Measurements from ENCODE around the gene PDE6C.

PDE6C gene

DNA sequence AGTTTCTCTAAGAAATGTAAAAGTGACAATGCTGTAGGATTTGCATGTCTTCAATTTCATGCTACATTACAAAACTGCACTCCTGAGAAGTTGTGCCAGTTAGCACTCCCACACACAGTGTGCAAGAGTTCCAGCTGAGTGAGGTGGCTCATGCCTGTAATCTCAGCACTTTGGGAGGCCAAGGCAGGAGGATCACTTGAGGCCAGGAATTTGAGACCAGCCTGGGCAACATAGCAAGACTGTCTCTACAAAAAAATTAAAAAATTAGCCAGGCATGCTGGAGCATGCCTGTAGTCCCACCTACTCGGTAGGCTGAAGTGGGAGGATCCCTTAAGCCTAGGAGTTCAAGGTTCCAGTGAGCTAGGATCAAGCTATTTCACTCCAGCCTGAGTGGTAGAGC lies 45.4 kb downstream of the PDE6C start:
- Histone ChIP-seq H3K27me3 (no peaks in the 10 kb centered on the region), H3K27ac (no peak overlapping the region), H3K4me1 (ENCODE audit: control insufficient read depth in 1 of 2, insufficient read depth in 1 of 2, low read depth in 1 of 2, low read length in 1 of 2) (no peaks in the 10 kb centered on the region), H3K9me3 (no peaks in the 10 kb centered on the region), H3K36me3 (no peaks in the 10 kb centered on the region), H3K4me3 (ENCODE audit: low read depth in 1 of 2, low read length in 1 of 2) (no peak overlapping the region)
- TF ChIP-seq, protein P1, sequence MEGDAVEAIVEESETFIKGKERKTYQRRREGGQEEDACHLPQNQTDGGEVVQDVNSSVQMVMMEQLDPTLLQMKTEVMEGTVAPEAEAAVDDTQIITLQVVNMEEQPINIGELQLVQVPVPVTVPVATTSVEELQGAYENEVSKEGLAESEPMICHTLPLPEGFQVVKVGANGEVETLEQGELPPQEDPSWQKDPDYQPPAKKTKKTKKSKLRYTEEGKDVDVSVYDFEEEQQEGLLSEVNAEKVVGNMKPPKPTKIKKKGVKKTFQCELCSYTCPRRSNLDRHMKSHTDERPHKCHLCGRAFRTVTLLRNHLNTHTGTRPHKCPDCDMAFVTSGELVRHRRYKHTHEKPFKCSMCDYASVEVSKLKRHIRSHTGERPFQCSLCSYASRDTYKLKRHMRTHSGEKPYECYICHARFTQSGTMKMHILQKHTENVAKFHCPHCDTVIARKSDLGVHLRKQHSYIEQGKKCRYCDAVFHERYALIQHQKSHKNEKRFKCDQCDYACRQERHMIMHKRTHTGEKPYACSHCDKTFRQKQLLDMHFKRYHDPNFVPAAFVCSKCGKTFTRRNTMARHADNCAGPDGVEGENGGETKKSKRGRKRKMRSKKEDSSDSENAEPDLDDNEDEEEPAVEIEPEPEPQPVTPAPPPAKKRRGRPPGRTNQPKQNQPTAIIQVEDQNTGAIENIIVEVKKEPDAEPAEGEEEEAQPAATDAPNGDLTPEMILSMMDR (IDR thresholded peaks at IDR 0.05): no peak

DNA sequence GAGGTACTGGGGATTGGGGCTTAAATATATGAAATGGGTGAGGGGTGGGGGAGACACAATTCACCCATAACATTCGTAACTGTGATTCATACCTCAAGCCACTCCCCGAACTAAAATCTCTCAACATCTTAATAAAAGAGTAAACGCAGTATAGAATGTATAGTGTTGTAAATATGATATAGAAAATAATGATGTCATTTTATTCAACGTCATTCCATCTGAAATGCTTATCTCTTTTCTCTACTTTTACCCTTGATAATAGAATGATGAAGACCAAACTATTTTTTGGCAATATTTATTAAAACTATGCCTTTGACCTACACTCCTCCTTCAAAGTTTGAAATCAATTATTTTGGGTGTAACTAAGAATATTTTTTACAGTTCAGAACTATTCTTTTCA lies 53.7 kb downstream of the PDE6C start:
- H3K4me3 ChIP-seq (ENCODE audit: low read depth in 1 of 2, low read length in 1 of 2): no peak overlapping the region
- TF ChIP-seq, protein P1 (IDR thresholded peaks at IDR 0.05): no peak
- H3K4me1 ChIP-seq (ENCODE audit: control insufficient read depth in 1 of 2, insufficient read depth in 1 of 2, low read depth in 1 of 2, low read length in 1 of 2): no peaks in the 10 kb centered on the region
- H3K27ac ChIP-seq: no peak overlapping the region
- no peaks in the 10 kb centered on the region for H3K27me3 ChIP-seq
- peaks cover 55% of the 10 kb centered on the region for H3K36me3 ChIP-seq
- H3K9me3 ChIP-seq: no peaks in the 10 kb centered on the region

DNA sequence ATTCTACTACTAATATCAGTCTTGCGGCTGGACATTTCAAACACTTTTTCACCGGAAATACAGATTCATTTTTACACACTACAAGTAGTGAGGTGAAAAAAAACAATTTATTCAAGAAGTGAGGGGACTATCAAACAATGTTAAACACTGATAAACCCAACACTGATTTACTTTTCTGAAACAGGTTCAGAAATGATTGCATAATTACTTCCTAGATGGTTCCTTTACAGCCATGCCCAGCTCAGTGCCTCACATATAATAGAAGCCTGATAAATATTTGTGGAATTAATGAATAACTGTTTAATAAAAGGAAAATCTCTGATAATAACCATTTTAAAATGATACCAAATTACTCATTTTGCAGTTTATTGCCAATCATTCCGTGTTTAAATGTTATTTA lies 55.5 kb downstream of the PDE6C start:
- no peak overlapping the region for H3K4me3 ChIP-seq (ENCODE audit: low read depth in 1 of 2, low read length in 1 of 2)
- no peak overlapping the region for H3K27ac ChIP-seq
- TF ChIP-seq, protein P1 (IDR thresholded peaks at IDR 0.05): no peak
- H3K4me1 ChIP-seq (ENCODE audit: control insufficient read depth in 1 of 2, insufficient read depth in 1 of 2, low read depth in 1 of 2, low read length in 1 of 2): no peaks in the 10 kb centered on the region
- peaks cover 65% of the 10 kb centered on the region for H3K36me3 ChIP-seq
- H3K9me3 ChIP-seq: no peaks in the 10 kb centered on the region
- H3K27me3 ChIP-seq: no peaks in the 10 kb centered on the region

DNA sequence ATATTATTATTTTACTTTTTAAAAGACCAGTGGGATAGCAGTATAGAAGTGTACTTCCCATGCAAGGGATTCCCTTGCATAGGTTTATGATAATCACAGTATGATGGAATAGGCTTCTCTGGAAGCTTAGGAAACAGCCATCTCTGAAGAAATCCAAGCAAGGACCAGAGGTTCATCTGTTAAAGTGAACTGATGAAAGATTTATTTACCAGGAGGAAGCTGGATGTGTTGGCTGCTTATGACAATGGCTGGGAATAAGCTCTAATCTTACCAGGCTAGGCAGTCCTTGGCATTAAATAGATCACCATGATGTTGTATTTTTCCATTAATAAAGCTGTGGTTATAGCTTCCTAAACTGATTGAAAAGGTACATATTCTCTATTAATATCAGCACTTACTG lies 58.0 kb downstream of the PDE6C start:
- no peaks in the 10 kb centered on the region for H3K27me3 ChIP-seq
- H3K4me3 ChIP-seq (ENCODE audit: low read depth in 1 of 2, low read length in 1 of 2): no peak overlapping the region
- H3K4me1 ChIP-seq (ENCODE audit: control insufficient read depth in 1 of 2, insufficient read depth in 1 of 2, low read depth in 1 of 2, low read length in 1 of 2): no peaks in the 10 kb centered on the region
- H3K9me3 ChIP-seq: no peaks in the 10 kb centered on the region
- H3K36me3 ChIP-seq: peaks cover 77% of the 10 kb centered on the region
- TF ChIP-seq, protein P1 (IDR thresholded peaks at IDR 0.05): no peak
- no peak overlapping the region for H3K27ac ChIP-seq

DNA sequence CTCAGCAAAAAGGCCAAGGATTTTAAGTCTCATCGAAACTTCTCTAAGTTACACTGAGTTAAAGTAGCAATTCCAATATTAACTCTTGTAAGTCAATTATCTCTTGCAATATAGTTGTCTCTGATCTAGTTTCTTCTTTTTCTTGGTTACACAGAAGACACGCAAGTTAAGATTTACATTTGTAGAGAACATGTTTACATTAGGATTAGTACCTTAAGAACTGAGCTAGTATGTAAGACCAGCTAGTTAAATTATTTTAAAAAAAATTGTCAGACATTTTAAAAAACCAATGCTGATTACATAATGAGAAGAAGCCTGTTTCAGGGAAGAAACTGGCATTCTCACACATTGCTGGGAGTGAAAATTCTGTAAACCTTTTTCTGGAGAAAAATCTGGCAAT lies 58.7 kb downstream of the PDE6C start:
- Histone ChIP-seq H3K27me3 (no peaks in the 10 kb centered on the region), H3K27ac (no peak overlapping the region), H3K4me3 (ENCODE audit: low read depth in 1 of 2, low read length in 1 of 2) (no peak overlapping the region), H3K9me3 (no peaks in the 10 kb centered on the region), H3K36me3 (peaks cover 77% of the 10 kb centered on the region), H3K4me1 (ENCODE audit: control insufficient read depth in 1 of 2, insufficient read depth in 1 of 2, low read depth in 1 of 2, low read length in 1 of 2) (no peaks in the 10 kb centered on the region)
- TF ChIP-seq, protein P1 (IDR thresholded peaks at IDR 0.05): no peak

Data from neutrophil (primary cell).